Stimulated activated CD4-positive, alpha-beta T cell treated with anti-CD3 and anti-CD28 coated beads, Interleukin-15, amount 100 ng/mL, for 24 hours (primary cell): ENCODE data around the gene NCS1.
"Not testable (repeated sequence)": the region's sequence is repeated elsewhere in the genome, so short reads cannot be mapped to it uniquely, and the experiment has no call there.

ENCODE experiments used
- DNase-seq: peaks from one replicate; pipeline ENCODE4 v3.0.0-alpha.2; 2020

Gene NCS1

GRCh38 chr9:130266236-130267098 lies 94.3 kb downstream of the NCS1 start:
- no peak for DNase-seq

- DNase-seq = no peak
These were observed 95.7 kb downstream of the NCS1 start for GRCh38 chr9:130267930-130268329.

GRCh38 chr9:130268521-130269211 lies 96.5 kb downstream of the NCS1 start:
- DNase-seq = no peak

- DNase-seq = no peak
These were observed 99.3 kb downstream of the NCS1 start for GRCh38 chr9:130271473-130271872.

- DNase-seq = no peak
These were observed 103.0 kb downstream of the NCS1 start for GRCh38 chr9:130275156-130275555.

- DNase-seq = no peak
These were observed 103.9 kb downstream of the NCS1 start for GRCh38 chr9:130276121-130276520.

GRCh38 chr9:130276955-130277354 lies 104.8 kb downstream of the NCS1 start:
- no peak for DNase-seq

- DNase-seq = not testable (repeated sequence)
These were observed 105.3 kb downstream of the NCS1 start for GRCh38 chr9:130277525-130277924.

- DNase-seq = no peak
These were observed 111.5 kb downstream of the NCS1 start for GRCh38 chr9:130283539-130284248.

GRCh38 chr9:130284249-130284625 lies 112.0 kb downstream of the NCS1 start:
- no peak for DNase-seq

GRCh38 chr9:130284690-130285089 lies 112.5 kb downstream of the NCS1 start:
- DNase-seq = no peak

- DNase-seq = no peak
These were observed 113.1 kb downstream of the NCS1 start for GRCh38 chr9:130285271-130285670.

- no peak for DNase-seq
These were observed 114.0 kb downstream of the NCS1 start for GRCh38 chr9:130286072-130286770.
